Superior temporal gyrus (tissue), 1 donor: ENCODE data around the gene PBX2.
"Not testable (repeated sequence)": the region's sequence is repeated elsewhere in the genome, so short reads cannot be mapped to it uniquely, and the experiment has no call there.

ENCODE experiments used
- DNase-seq: peaks from one replicate; pipeline ENCODE4 v3.0.0-alpha.2; 2016; ENCODE audit errors: extremely low spot score

Gene PBX2

DNA sequence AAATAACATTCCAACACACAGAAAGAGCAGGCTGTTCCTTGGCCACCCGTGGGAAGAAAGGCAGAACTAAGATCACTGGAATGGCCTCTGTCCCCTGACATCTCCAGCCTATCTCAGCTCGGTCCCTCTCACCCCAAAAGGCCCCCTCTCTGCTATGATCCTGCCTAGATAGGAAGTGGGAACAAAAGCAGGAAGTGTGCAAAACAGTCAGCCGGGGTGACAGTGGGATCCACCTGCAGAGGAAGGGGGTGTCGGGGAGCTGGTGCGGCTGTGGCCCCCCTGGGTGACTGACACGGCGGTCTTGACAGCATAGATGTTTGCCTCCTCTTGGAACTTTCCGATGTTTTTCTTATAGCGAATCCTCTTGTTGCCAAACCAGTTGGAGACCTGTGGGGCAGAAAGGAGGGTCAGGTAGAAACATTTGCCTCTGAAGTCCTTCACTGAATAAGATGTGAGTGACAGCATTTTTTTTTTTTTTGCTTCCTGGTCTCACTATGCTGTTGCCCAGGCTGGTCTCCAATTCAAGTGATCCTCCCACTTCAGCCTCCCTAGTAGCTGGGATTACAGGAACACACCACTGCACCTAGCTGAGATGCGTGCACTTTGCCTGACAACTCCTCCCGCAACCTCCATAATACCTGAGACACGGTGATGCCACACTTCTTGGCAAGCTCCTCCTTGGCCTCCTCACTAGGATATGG is 2.8 kb downstream of the PBX2 start:
- no peak for DNase-seq

GRCh38 chr6:32186151-32186840 is 3.7 kb downstream of the PBX2 start:
- DNase-seq, result not testable (repeated sequence)

DNA sequence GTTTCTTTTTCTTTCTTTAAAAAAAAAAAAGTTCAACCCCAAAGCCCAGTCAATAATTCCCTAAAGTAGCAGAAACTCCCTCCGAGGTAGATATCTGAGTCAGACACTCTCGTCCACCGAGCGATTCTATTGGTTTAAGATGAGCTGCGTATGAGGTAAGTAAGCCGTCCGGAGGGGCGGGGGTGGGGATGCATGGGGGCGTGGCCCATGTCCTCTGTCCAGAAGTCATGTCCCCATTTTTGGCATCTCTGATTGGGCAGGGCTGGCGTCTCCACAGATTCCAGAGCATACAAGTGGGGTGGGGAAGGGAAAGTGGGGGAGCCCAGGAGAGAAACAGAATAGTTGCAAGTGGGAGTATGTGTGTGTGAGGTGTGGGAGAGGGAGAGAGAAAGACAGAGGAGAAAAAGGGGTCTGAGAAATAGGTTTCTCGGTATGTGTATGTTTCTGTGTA is 4.3 kb downstream of the PBX2 start:
- not testable (repeated sequence) for DNase-seq

GRCh38 chr6:32184084-32184640 is 5.8 kb downstream of the PBX2 start, which contains the start of gene AGER:
AGER (minus strand) TSS chr6:32184253; CDS start chr6:32184222, 31 bp downstream.
- DNase-seq, result no peak

- no peak for DNase-seq
Observed at GRCh38 chr6:32183483-32184083, 6.4 kb downstream of the PBX2 start.

DNA sequence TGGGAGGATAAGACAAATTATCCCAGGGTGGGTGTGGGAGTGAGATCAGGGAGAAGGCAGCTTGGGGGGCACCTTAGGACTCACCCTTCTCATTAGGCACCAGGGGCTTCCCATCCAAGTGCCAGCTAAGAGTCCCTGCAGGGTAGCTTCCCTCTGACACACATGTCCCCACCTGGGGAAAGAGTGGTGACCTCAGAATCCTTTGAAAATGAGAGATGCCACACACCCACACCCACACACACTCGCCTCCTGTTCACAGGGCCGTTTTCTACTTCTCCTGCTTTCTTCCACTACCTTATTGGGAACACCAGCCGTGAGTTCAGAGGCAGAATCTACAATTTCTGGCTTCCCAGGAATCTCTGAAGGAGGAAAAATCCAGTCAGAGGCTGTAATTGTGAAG is 7.0 kb downstream of the PBX2 start:
- no peak for DNase-seq

DNA sequence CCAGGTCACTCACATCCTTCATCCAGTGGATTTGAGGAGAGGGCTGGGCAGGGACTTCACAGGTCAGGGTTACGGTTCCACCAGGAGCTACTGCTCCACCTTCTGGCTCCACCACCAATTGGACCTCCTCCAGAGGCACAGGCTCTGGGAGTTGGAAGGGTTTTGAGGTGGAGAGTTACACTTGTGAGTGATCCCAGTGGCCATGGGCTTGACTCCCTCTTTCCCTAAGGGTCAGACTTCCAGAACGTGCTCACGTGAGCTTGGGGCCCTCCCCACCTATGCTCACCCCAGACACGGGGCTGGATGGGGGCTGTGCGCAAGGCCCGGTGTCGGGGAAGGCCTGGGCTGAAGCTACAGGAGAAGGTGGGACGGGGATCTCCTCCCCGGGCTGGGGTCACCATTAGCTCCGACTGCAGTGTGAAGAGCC is 7.4 kb downstream of the PBX2 start:
- no peak for DNase-seq

GRCh38 chr6:32181915-32182529 is 8.0 kb downstream of the PBX2 start:
- DNase-seq, result no peak

GRCh38 chr6:32181148-32181702 is 8.8 kb downstream of the PBX2 start:
- DNase-seq, result no peak

GRCh38 chr6:32179766-32180405 is 10.1 kb downstream of the PBX2 start:
- no peak for DNase-seq

DNA sequence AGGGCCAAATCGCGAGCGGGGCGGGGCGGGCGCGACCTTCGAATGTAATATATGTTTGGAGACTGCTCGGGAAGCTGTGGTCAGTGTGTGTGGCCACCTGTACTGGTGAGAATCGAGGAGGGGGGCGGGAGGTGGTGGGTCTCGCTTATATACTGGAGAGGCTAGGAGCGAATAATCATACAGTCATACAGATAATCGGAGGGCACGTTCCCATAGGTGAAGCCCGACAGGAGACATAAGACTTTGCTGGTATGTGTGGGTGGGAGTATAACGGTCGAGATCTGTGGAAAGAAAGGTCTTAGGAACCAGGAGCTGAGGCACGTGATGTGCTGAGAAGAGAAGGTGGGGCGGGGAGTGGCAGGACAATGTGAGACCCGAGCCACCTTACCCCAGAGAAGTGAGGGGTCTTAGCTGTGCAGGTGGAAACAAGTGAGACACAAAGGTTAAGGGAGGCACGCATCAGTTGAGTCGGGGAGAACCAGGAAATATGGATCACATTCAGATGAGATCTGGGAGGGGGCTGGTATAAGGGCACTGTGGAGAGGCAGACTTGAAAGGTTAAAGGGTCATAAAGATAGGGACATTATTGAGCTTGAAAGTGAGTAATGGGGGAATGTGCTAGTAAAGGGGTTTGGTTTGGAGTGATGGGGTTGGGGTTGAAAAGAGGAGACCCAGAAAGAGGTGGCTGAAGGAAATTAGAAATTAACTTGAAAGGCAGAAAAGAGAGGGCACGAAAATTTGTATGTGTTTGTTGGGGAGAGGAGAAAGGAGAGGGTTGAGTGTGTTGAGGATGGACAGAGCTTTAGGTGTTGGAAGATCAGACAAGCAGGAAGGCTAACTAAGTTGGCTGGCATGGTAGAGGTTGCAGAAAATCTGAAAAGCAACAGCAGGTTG is 11.2 kb downstream of the PBX2 start:
- no peak for DNase-seq

- DNase-seq, result peak; percentile 100
Observed at GRCh38 chr6:32177788-32178546, 12.0 kb downstream of the PBX2 start, which contains the start of gene RNF5. RNF5 (plus strand) TSS chr6:32178405; CDS start chr6:32178512, 107 bp downstream.

- no peak for DNase-seq
Observed at GRCh38 chr6:32177183-32177787, 12.7 kb downstream of the PBX2 start.

GRCh38 chr6:32176476-32177182 is 13.4 kb downstream of the PBX2 start:
- DNase-seq, result peak; percentile 55

DNA sequence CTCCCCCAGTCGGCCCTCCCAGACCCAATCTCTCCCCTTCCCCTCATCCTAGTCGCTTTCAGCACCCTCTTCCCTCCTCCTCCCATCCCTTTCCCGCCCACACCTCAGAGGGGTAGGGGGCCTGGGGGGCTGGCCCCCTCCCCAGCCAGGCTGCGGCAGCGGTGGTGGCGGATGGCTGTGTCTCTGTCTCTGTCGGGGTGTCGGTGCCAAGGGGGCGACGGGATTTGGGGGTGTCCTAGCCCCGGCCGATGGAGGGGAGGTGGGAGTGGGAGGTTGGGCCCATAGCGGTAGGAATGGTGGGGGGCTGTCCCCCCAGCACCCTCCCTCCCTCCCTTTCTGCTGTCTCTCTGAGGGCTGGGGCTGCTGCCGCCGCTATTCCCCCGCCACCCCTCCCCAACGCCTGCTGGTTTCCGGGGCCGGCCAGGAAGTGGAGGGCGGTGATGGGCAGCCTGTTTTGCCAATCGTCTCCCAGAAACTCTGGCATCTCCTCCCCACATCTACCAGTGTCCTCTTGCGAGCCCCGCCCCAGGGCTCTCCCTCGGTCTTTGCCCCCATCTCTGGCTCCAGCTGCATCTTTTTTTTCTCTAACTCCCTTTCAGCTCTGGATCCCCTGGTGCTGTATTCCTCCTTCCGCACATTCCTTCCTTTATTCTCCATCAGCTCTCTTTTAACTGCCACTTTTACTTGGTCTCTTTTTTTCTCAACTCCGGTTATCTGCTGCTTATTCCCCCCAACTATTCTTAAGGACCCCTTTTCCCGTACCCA is 14.1 kb downstream of the PBX2 start, which contains the start of gene AGPAT1:
Gene AGPAT1 (minus strand): TSS at position 374 of the 765 bp plus-strand sequence. CDS start 4,588 bp downstream, outside the sequence.
- peak; percentile 98 for DNase-seq

DNA sequence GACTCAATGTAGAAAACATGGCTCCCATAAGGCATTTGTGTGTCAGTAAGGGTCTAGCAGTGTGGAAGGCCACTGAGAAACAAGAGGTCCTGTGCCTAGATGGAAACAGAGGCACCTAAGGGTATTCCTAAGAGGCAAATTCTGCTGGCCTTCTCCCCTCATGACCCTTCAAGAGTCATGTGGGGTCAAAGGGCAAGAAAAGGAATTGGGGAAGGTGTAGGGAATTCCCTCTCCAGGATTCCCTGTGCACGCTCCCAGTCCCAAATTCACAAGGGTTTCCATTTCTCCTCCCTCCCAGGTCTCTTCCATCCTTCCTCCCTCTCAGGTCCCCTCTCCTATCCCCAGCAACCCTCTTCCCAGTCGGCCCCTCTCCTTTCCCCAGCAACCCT is 14.7 kb downstream of the PBX2 start:
- no peak for DNase-seq

- no peak for DNase-seq
Observed at GRCh38 chr6:32174416-32174815, 15.6 kb downstream of the PBX2 start.
